Gastrocnemius medialis (tissue), 4 donors: ENCODE data around the gene LHX5. TPM values are rescaled to one million over a fixed set of nuclear protein-coding genes. Genes with fewer than 3 reads are reported as not detected.
"Not testable (repeated sequence)": the region's sequence is repeated elsewhere in the genome, so short reads cannot be mapped to it uniquely, and the experiment has no call there.

Experiments used
- ATAC-seq, 2 donors: fragments of 150-250 bp; one replicate each; pipeline ENCODE4 v1.9.1; 2016
- DNase-seq, 2 donors: peaks; one replicate each; pipeline ENCODE4 v3.0.0-alpha.2; 2019
- H3K27ac ChIP-seq, 4 donors: fragments of 200-600 bp; sonication (generic); 1 replicate in 1 of 4; 2 replicates in 3 of 4; pipeline ENCODE4 v1.5.1; 2016 to 2018; ENCODE audit warnings: mild to moderate bottlenecking in 2 of 4, moderate library complexity in 1 of 4
- H3K27me3 ChIP-seq, 3 donors: fragments of 200-600 bp; sonication (generic) in 2 of 3; 1 replicate in 1 of 3; 2 replicates in 2 of 3; pipeline versions ENCODE4 v1.5.1 to v1.6.0; 2016 to 2019; ENCODE audit warnings: mild to moderate bottlenecking in 1 of 3, moderate library complexity in 1 of 3
- H3K36me3 ChIP-seq, 2 donors: fragments of 200-600 bp; sonication (generic) in 1 of 2; one replicate each; pipeline ENCODE4 v1.5.1; 2017 to 2018
- H3K4me1 ChIP-seq, 2 donors: fragments of 200-600 bp; sonication (generic) in 1 of 2; one replicate each; pipeline ENCODE4 v1.5.1; 2016 to 2017; ENCODE audit warnings: mild to moderate bottlenecking in 2 of 2
- H3K4me3 ChIP-seq, 4 donors: fragments of 200-600 bp; sonication (generic) in 3 of 4; 1 replicate in 1 of 4; 2 replicates in 3 of 4; pipeline ENCODE4 v1.5.1; 2016 to 2019; ENCODE audit warnings: mild to moderate bottlenecking in 2 of 4
- H3K9me3 ChIP-seq, 3 donors: fragments of 200-600 bp; sonication (generic) in 2 of 3; 1 replicate in 1 of 3; 2 replicates in 2 of 3; pipeline ENCODE4 v1.5.1; 2016 to 2019
- POLR2A ChIP-seq, 2 donors: fragments of 450-650 bp; IDR thresholded peaks; one replicate each; pipeline ENCODE4 v1.6.1; 2017; ENCODE audit warnings: antibody characterized with exemption in 2 of 2, mild to moderate bottlenecking in 2 of 2, moderate library complexity in 2 of 2
- in situ Hi-C, 4 donors: fragments of 200-750 bp; cut with MboI; loops; one replicate each; pipeline versions ENCODE4 v1.15.0 to v1.8.0; 2017; ENCODE audit warnings: low sequenced_read_pairs in 4 of 4
- intact Hi-C: fragments of 100-400 bp; cut with DNase I; formaldehyde crosslinking; loops from one replicate; pipeline ENCODE4 v1.15.1; 2023; ENCODE audit warnings: low total_unique reads
- total RNA-seq, 4 donors: library from RNA; depleted of rRNA; stranded (reverse); fragments of >200 nt; gene quantifications; one replicate each; pipeline versions ENCODE4 v1.1.0 to v1.2.3, GENCODE V29; 2016
- TF ChIP-seq, protein P1 (sequence below), 5 experiments: fragments of 450-650 bp in 3 of 5; fragments of 200-600 bp in 2 of 5; sonication (generic) in 2 of 5; IDR thresholded peaks in 4 of 5; conservative IDR thresholded peaks in 1 of 5; 1 replicate in 4 of 5; 2 replicates in 1 of 5; pipeline ENCODE4 v1.5.1; 2016 to 2019; ENCODE audit warnings: antibody characterized with exemption in 5 of 5, mild to moderate bottlenecking in 3 of 5, moderate library complexity in 3 of 5

LHX5 gene
- total RNA-seq, 4 donors from 2014 or later: not detected

DNA sequence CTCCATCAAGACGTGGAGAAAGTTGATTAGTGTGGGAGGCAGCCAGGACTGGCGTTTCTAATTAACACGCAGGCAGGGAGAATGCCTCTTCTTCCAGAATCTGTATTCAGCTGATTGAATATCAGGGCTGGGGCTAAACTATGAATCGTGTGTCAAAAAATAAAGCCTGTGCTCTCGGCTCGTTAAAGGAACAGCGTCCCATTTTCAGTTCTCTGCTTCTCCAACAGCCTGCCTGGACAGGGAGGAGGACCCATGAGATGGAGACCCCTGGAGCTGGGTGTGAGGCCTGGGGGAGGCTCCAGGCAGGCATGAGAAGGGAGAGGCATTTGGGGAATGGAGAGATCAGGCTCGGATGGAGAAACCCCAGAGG lies 28.6 kb upstream of the LHX5 start:
- Histone ChIP-seq H3K36me3 (no peaks in the 10 kb centered on the region), H3K4me3 (no peak overlapping the region), H3K27ac (no peak overlapping the region), H3K9me3 (no peaks in the 10 kb centered on the region), H3K27me3 (peaks cover 6 to 20% (median 12%) of the 10 kb centered on the region in 3 donors), H3K4me1 (no peaks in the 10 kb centered on the region)
- intact Hi-C loops: no loop called here
- ATAC-seq: no peak
- TF ChIP-seq, protein P1, sequence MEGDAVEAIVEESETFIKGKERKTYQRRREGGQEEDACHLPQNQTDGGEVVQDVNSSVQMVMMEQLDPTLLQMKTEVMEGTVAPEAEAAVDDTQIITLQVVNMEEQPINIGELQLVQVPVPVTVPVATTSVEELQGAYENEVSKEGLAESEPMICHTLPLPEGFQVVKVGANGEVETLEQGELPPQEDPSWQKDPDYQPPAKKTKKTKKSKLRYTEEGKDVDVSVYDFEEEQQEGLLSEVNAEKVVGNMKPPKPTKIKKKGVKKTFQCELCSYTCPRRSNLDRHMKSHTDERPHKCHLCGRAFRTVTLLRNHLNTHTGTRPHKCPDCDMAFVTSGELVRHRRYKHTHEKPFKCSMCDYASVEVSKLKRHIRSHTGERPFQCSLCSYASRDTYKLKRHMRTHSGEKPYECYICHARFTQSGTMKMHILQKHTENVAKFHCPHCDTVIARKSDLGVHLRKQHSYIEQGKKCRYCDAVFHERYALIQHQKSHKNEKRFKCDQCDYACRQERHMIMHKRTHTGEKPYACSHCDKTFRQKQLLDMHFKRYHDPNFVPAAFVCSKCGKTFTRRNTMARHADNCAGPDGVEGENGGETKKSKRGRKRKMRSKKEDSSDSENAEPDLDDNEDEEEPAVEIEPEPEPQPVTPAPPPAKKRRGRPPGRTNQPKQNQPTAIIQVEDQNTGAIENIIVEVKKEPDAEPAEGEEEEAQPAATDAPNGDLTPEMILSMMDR (IDR thresholded peaks at IDR 0.05 in 4 of 5, conservative IDR thresholded peaks at IDR 0.05 in 1 of 5): no peak
- TF ChIP-seq POLR2A (IDR thresholded peaks at IDR 0.05): no peak
- no peak for DNase-seq
- in situ Hi-C loops: no loop called here

DNA sequence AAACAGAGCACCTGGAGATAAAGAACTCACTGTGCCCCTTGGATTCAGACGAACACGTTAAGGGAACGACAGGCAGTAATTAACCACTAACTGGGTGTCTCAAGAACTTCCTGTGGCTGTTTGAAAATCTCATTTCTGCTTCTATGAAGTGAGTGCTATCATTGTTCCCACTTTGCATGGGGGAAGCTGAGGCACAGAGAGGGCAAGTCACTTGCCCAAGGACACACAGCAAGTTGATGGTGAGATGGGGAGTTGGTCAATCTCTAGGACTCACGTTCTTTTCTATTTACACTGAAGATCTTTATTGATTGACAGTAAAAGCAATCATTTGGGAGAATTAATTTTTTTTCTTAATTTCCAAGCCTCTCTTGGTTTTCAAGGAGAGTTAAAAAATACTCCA lies 26.8 kb upstream of the LHX5 start:
- ATAC-seq: no peak
- TF ChIP-seq, protein P1 (IDR thresholded peaks at IDR 0.05 in 4 of 5, conservative IDR thresholded peaks at IDR 0.05 in 1 of 5): no peak
- no peak for TF ChIP-seq POLR2A (IDR thresholded peaks at IDR 0.05)
- Histone ChIP-seq H3K27ac (no peak overlapping the region), H3K4me3 (no peak overlapping the region), H3K9me3 (no peaks in the 10 kb centered on the region), H3K27me3 (peaks cover 6 to 19% (median 10%) of the 10 kb centered on the region in 3 donors), H3K36me3 (no peaks in the 10 kb centered on the region), H3K4me1 (no peaks in the 10 kb centered on the region)
- intact Hi-C loops (no loop called here), in situ Hi-C loops (no loop called here)
- no peak for DNase-seq

DNA sequence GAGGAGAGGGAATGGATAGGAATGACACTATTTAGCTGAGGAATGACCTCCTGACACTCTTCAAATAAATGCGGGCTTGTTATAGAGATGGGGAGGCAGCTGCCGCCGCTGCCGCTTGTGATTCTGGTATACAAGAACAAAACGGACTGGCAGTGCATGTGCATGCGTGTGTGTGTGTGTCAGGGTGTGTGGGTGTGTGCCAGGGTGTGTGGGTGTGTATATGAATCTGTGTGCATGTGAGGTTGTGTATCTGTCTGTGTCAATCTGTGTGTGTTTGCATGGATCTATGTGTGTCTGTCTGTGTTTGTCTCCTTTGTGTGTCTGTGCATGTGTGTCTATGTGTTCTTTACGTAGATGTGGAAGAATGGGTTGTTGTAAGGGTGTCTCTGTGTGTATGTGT lies 26.0 kb upstream of the LHX5 start:
- in situ Hi-C loops (no loop called here), intact Hi-C loops (no loop called here)
- DNase-seq: no peak
- no peaks in the 10 kb centered on the region for H3K9me3 ChIP-seq
- no peak overlapping the region for H3K27ac ChIP-seq
- no peaks in the 10 kb centered on the region for H3K36me3 ChIP-seq
- ATAC-seq: no peak
- H3K4me1 ChIP-seq: no peaks in the 10 kb centered on the region
- H3K27me3 ChIP-seq: peaks cover 6 to 15% (median 10%) of the 10 kb centered on the region in 3 donors
- TF ChIP-seq, protein P1 (IDR thresholded peaks at IDR 0.05 in 4 of 5, conservative IDR thresholded peaks at IDR 0.05 in 1 of 5): no peak
- H3K4me3 ChIP-seq: no peak overlapping the region

DNA sequence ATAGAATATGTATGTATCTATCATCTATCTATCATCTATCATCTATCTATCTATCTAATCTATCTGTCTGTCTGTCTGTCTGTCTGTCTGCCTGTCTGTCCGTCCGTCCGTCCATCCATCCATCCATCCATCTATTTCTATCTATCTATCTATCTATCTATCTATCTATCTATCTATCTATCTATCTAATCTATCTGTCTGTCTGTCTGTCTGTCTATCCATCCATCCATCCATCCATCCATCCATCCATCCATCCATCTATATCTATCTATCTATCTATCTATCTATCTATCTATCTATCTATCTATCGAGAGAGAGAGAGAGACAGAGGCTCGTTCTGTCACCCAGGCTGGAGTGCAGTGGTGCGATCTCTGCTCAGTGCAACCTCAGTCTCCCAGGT lies 24.3 kb upstream of the LHX5 start:
- ATAC-seq, H3K27me3 ChIP-seq, intact Hi-C loops: not testable (repeated sequence)

DNA sequence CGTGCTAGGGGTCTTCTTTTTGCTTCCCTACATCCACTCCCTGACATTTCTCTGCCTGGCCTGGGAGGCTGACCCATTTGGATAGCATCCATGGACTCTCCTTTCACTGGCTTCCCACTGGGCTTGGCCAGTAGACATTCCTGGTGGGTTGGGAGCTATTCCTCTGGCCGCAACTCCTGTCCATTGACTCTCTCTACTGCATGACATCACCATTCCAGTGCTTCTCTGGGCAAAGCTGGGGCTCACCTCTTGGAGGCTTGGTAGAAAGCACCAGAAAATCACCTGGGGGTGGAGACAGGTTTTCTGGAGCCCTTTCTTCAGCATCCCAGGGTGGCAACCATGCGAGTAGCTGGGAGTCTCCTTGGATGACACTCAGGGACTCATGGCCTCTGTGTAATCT lies 16.7 kb upstream of the LHX5 start:
- no peaks in the 10 kb centered on the region for H3K9me3 ChIP-seq
- in situ Hi-C loops (no loop called here), intact Hi-C loops (no loop called here)
- DNase-seq: no peak
- no peak overlapping the region for H3K4me3 ChIP-seq
- ATAC-seq: no peak
- TF ChIP-seq, protein P1 (IDR thresholded peaks at IDR 0.05 in 4 of 5, conservative IDR thresholded peaks at IDR 0.05 in 1 of 5): no peak
- TF ChIP-seq POLR2A (IDR thresholded peaks at IDR 0.05): no peak
- H3K36me3 ChIP-seq: no peaks in the 10 kb centered on the region
- H3K27ac ChIP-seq: no peak overlapping the region
- peaks cover 0 to 19% (median 12%) of the 10 kb centered on the region in 3 donors for H3K27me3 ChIP-seq
- H3K4me1 ChIP-seq: no peaks in the 10 kb centered on the region

More for the DNA sequence above, 24.3 kb upstream of the LHX5 start:
- H3K4me3 ChIP-seq, in situ Hi-C loops, H3K9me3 ChIP-seq, H3K27ac ChIP-seq, H3K36me3 ChIP-seq, DNase-seq, H3K4me1 ChIP-seq: not testable (repeated sequence)
